K562 (cell line): ENCODE results near the gene TCF12. TPM values are rescaled to one million over a fixed set of nuclear protein-coding genes. Genes with fewer than 3 reads are reported as not detected.
A peak's percentile ranks its signal among the peaks of the same experiment; 100 is the strongest.

Source experiments
- ATAC-seq: fragments of 200-7000 bp; cut with Tn5 transposase; 3 replicates; pipeline ENCODE4 v1.9.1; 2020; ENCODE audit warnings: moderate library complexity
- BruUV-seq: library from RNA; stranded (reverse); fragments of 400-500 nt; replicated peaks from 2 replicates; lab custom pipeline; 2021; lab: Mats Ljungman, UMichigan
- CTCF ChIA-PET: fragments of 300-600 bp; formaldehyde crosslinking; extraction: SDS; loops from one replicate; lab custom pipeline; 2021; ENCODE audit warnings: low intra/inter-chr PET ratio; lab: Yijun Ruan, JAX
- POLR2A ChIA-PET: fragments of 300-600, 350-650 bp; sonication (Branson Sonifier 250); formaldehyde crosslinking; extraction: SDS; loops from one replicate; lab custom pipeline; 2021; ENCODE audit warnings: antibody characterized with exemption, inconsistent platforms; lab: Yijun Ruan, JAX
- DNase-seq, 4 experiments: peaks; one replicate each; pipeline versions ENCODE4 v3.0.0 to v3.0.0-alpha.2; 2011 to 2018; ENCODE audit warnings: low spot score in 3 of 4, mixed read lengths in 3 of 4; ENCODE audit errors: extremely low read depth in 1 of 4
- FAIRE-seq: peaks from 2 replicates; lab custom pipeline; 2011; peaks lifted over from hg19 to GRCh38; lab: Jason Lieb, UNC
- H2AFZ ChIP-seq: 2 replicates; pipeline ENCODE4 v1.6.0; 2011; ENCODE audit warnings: low read depth, low read length, control low read depth, inconsistent platforms
- H3K27ac ChIP-seq: fragments of 200-600 bp; 3 replicates; pipeline ENCODE4 v1.8.0; 2011; ENCODE audit warnings: low read depth, mild to moderate bottlenecking, control low read depth, inconsistent platforms, low read length, moderate library complexity, mixed read lengths; ENCODE audit errors: extremely low read depth
- H3K27me3 ChIP-seq, 2 experiments: fragments of 300-600 bp in 1 of 2; 2 replicates in 1 of 2; 3 replicates in 1 of 2; pipeline versions ENCODE4 v1.6.0 to v1.8.0; 2011; ENCODE audit warnings: inconsistent platforms in 2 of 2, low read length in 2 of 2, mild to moderate bottlenecking in 1 of 2, mixed read lengths in 1 of 2, moderate library complexity in 1 of 2; ENCODE audit not compliant: control insufficient read depth in 2 of 2, insufficient read depth in 2 of 2
- H3K36me3 ChIP-seq: fragments of 300-600 bp; 3 replicates; pipeline ENCODE4 v1.8.0; 2011; ENCODE audit warnings: mild to moderate bottlenecking, low read length, inconsistent platforms; ENCODE audit not compliant: control insufficient read depth, insufficient read depth
- H3K4me1 ChIP-seq, 2 experiments: fragments of 200-600 bp in 1 of 2; replicated peaks in 1 of 2; 2 replicates in 1 of 2; 3 replicates in 1 of 2; pipeline versions ENCODE4 v1.5.1 to v1.8.0; 2011; ENCODE audit warnings: inconsistent platforms in 2 of 2, low read length in 2 of 2, mild to moderate bottlenecking in 1 of 2, mixed read lengths in 1 of 2, moderate library complexity in 1 of 2; ENCODE audit not compliant: control insufficient read depth in 2 of 2, insufficient read depth in 2 of 2
- H3K4me2 ChIP-seq: 2 replicates; pipeline ENCODE4 v1.6.1; 2011; ENCODE audit warnings: low read length, control low read depth, inconsistent platforms, mixed read lengths; ENCODE audit not compliant: insufficient read depth
- H3K4me3 ChIP-seq: fragments of 200-600 bp; sonication (generic), shearing (Covaris generic); 2 replicates; pipeline ENCODE4 v1.5.1; 2016; ENCODE audit warnings: control low read depth, inconsistent platforms
- H3K79me2 ChIP-seq: fragments of 200-600 bp; 3 replicates; pipeline ENCODE4 v1.8.0; 2011; ENCODE audit warnings: low read length, inconsistent platforms; ENCODE audit not compliant: control insufficient read depth, insufficient read depth
- H3K9ac ChIP-seq, 2 experiments: 2 replicates each; pipeline versions ENCODE4 v1.6.0 to v1.6.1; 2011; ENCODE audit warnings: low read depth in 2 of 2, low read length in 2 of 2, control low read depth in 1 of 2, inconsistent platforms in 1 of 2, mild to moderate bottlenecking in 1 of 2, mixed read lengths in 1 of 2; ENCODE audit not compliant: insufficient read depth in 1 of 2
- H3K9me1 ChIP-seq: one replicate; pipeline ENCODE4 v1.6.0; 2011; ENCODE audit warnings: inconsistent platforms, mild to moderate bottlenecking, low read length, moderate library complexity; ENCODE audit not compliant: control insufficient read depth, insufficient read depth
- H3K9me3 ChIP-seq: replicated peaks from 2 replicates; pipeline ENCODE4 v1.5.1; 2011; ENCODE audit warnings: low read depth, low read length, inconsistent platforms; ENCODE audit not compliant: control insufficient read depth, insufficient read depth
- H4K20me1 ChIP-seq: replicated peaks from 2 replicates; pipeline ENCODE4 v1.6.1; 2011; ENCODE audit warnings: low read length, inconsistent platforms, mixed read lengths; ENCODE audit not compliant: control insufficient read depth, insufficient read depth
- ATF4 ChIP-seq: fragments of 450-650 bp; formaldehyde crosslinking; IDR thresholded peaks from 2 replicates; pipeline ENCODE4 v1.4.0; 2022; ENCODE audit warnings: mild to moderate bottlenecking, moderate library complexity
- ERF ChIP-seq: fragments of 450-650 bp; formaldehyde crosslinking; IDR thresholded peaks from 2 replicates; pipeline ENCODE4 v1.4.0; 2020; ENCODE audit warnings: mild to moderate bottlenecking, mixed read lengths
- ETV5 ChIP-seq: sonication (generic); formaldehyde crosslinking; IDR thresholded peaks from 2 replicates; pipeline ENCODE4 v1.4.0; 2020; ENCODE audit warnings: low read depth, mild to moderate bottlenecking, missing genetic modification reagents
- EZH2 ChIP-seq: IDR thresholded peaks from 2 replicates; pipeline ENCODE4 v1.6.1; 2012; ENCODE audit warnings: low read depth, mild to moderate bottlenecking, inconsistent platforms, low read length, borderline replicate concordance
- JUNB ChIP-seq: fragments of 450-650 bp; formaldehyde crosslinking; conservative IDR thresholded peaks from 2 replicates; pipeline ENCODE4 v1.4.0; 2020; ENCODE audit warnings: mild to moderate bottlenecking
- MEF2D ChIP-seq: conservative IDR thresholded peaks from 2 replicates; pipeline ENCODE4 v1.6.1; 2016; ENCODE audit warnings: low read depth, missing genetic modification characterization, missing compliant biosample characterization
- MEIS2 ChIP-seq: fragments of 450-650 bp; IDR thresholded peaks from 2 replicates; pipeline ENCODE4 v1.6.1; 2014; ENCODE audit warnings: mild to moderate bottlenecking; ENCODE audit not compliant: partially characterized antibody
- NR2C2 ChIP-seq, 2 experiments: fragments of 200-800 bp in 1 of 2; sonication (Bioruptor generic) in 1 of 2; sonication (generic) in 1 of 2; formaldehyde crosslinking in 1 of 2; IDR thresholded peaks; 2 replicates each; pipeline versions ENCODE4 v1.6.1 to v1.8.0; 2016 to 2022; ENCODE audit warnings: mild to moderate bottlenecking in 1 of 2, missing compliant biosample characterization in 1 of 2, missing genetic modification characterization in 1 of 2, missing genetic modification reagents in 1 of 2
- NRF1 ChIP-seq, 2 experiments: fragments of 450-650 bp; IDR thresholded peaks in 1 of 2; conservative IDR thresholded peaks in 1 of 2; 2 replicates each; pipeline ENCODE4 v1.6.1; 2014; ENCODE audit warnings: mild to moderate bottlenecking in 2 of 2
- SAFB2 ChIP-seq: fragments of 200-400 bp; formaldehyde crosslinking; IDR thresholded peaks from 2 replicates; pipeline ENCODE4 v1.6.1; 2018; ENCODE audit warnings: borderline replicate concordance, low read length, low read depth, moderate library complexity; ENCODE audit not compliant: severe bottlenecking
- TAF15 ChIP-seq: fragments of 200-400 bp; formaldehyde crosslinking; IDR thresholded peaks from 2 replicates; pipeline ENCODE4 v1.6.1; 2017; ENCODE audit warnings: mild to moderate bottlenecking, low read depth, low read length, moderate library complexity
- TCFL5 ChIP-seq: fragments of 250-450 bp; sonication (Bioruptor Pico); conservative IDR thresholded peaks from 2 replicates; pipeline ENCODE4 v1.6.1; 2021; ENCODE audit warnings: mild to moderate bottlenecking, moderate library complexity, matching md5 sums
- THRB ChIP-seq: fragments of 450-650 bp; formaldehyde crosslinking; conservative IDR thresholded peaks from 2 replicates; pipeline ENCODE4 v1.4.0; 2022; ENCODE audit warnings: mild to moderate bottlenecking, missing genetic modification characterization
- ZKSCAN3 ChIP-seq: fragments of 250-450 bp; sonication (Bioruptor Pico); IDR thresholded peaks from 2 replicates; pipeline ENCODE4 v1.4.0; 2020
- ZNF274 ChIP-seq: IDR thresholded peaks from 2 replicates; pipeline ENCODE4 v1.6.1; 2011; ENCODE audit warnings: low read depth, mild to moderate bottlenecking, low read length, moderate library complexity, borderline replicate concordance
- ZNF311 ChIP-seq: fragments of 250-450 bp; sonication (Bioruptor Pico); IDR thresholded peaks from 2 replicates; pipeline ENCODE4 v1.4.0; 2020; ENCODE audit warnings: mild to moderate bottlenecking, moderate library complexity
- ZNF395 ChIP-seq: fragments of 200-800 bp; sonication (Bioruptor generic); IDR thresholded peaks from 2 replicates; pipeline ENCODE4 v1.6.1; 2017; ENCODE audit warnings: missing genetic modification characterization, missing compliant biosample characterization
- ZNF551 ChIP-seq: fragments of 250-450 bp; sonication (Bioruptor Pico); IDR thresholded peaks from 2 replicates; pipeline ENCODE4 v1.5.0; 2021; ENCODE audit warnings: mild to moderate bottlenecking, moderate library complexity
- WGBS: fragments of 100-300 bp; shearing (Covaris generic); methylation state at CpG from one replicate; pipeline ENCODE4 v1.1.6; 2016; ENCODE audit warnings: low coverage, mixed read lengths; ENCODE audit not compliant: insufficient coverage; ENCODE audit errors: missing lambda C conversion rate; 5-methylcytosine and 5-hydroxymethylcytosine counted together
- in situ Hi-C: fragments of 300-500 bp; cut with MboI; formaldehyde crosslinking; loops from 4 replicates; pipeline ENCODE4 v1.15.0; 2018; ENCODE audit warnings: inconsistent platforms, mixed read lengths
- intact Hi-C: fragments of 100-400 bp; cut with micrococcal nuclease; formaldehyde crosslinking; loops from 2 replicates; pipeline ENCODE4 v1.14.2; 2022
- polyA plus RNA-seq, 8 experiments: library from polyadenylated mRNA; depleted of rRNA in 4 of 8; stranded (reverse) in 5 of 8; unstranded in 3 of 8; fragments of >200 nt; fragmentation: Nextera tagmentation in 2 of 8; fragmentation: Illumina TruSeq in 1 of 8; extraction: Ambion mirVana in 2 of 8; extraction: Trizol in 1 of 8; gene quantifications; 2 replicates each; pipeline versions ENCODE4 v1.2.1 to v1.2.3, GENCODE V29; 2011 to 2014; ENCODE audit warnings: inconsistent platforms in 1 of 8, missing spikeins in 1 of 8
- total RNA-seq, 7 experiments: library from RNA; depleted of rRNA in 6 of 7; stranded (reverse); fragments of >200 nt in 6 of 7; fragmentation: Illumina TruSeq in 2 of 7; extraction: Trizol in 2 of 7; gene quantifications; 2 replicates each; pipeline versions ENCODE4 v1.2.1 to v1.2.3, GENCODE V29; 2011 to 2021; ENCODE audit warnings: low replicate concordance in 1 of 7

TCF12 gene
- total and polyA plus RNA-seq, 9 of the 15 experiments (the other 6 are each of a cell fraction or from before 2014, with no cell fraction given) = 10.5 to 132 (median 52.9) TPM

GRCh38 chr15:57329582-57330367 lies 411.3 kb downstream of the TCF12 start:
- DNase-seq (peak; percentile 38 to 54 (median 46)), FAIRE-seq (peak; percentile 26), ATAC-seq (peak; percentile 62)
- POLR2A ChIA-PET = interaction anchor here (0.6 to 1.3 kb wide), 3 partner anchors 11 to 197 kb away, joined by 3 to 4 read pairs (median 3); no protein-coding TSS in a partner anchor
- Histone ChIP-seq H3K9ac (peak overlapping the region in 1 of 2 experiments; percentile 40; a peak in 1 of 4 replicates), H3K27ac (no peak overlapping the region), H3K27me3 (no peaks in the 10 kb centered on the region), H3K4me3 (no peak overlapping the region), H3K36me3 (no peaks in the 10 kb centered on the region), H3K4me2 (peak overlapping the region; percentile 13; the same call in 1 of the 2 replicates), H3K79me2 (no peaks in the 10 kb centered on the region), H2AFZ (peak overlapping the region; percentile 73), H3K9me1 (no peaks in the 10 kb centered on the region), H3K9me3 (no peaks in the 10 kb centered on the region), H4K20me1 (no peaks in the 10 kb centered on the region), H3K4me1 (peaks cover 48 to 55% of the 10 kb centered on the region in 2 experiments)
- in situ Hi-C loops (no loop called here), intact Hi-C loops (no loop called here)
- CTCF ChIA-PET = no interaction called here
- 24% methylated on average over 12 of the region's 13 CpGs for WGBS
- no TSS peak for BruUV-seq
- peak; percentile 70; the same call in 1 of the 2 replicates for TF ChIP-seq ETV5 (CRISPR knock-in tag)
- no peak for TF ChIP-seq NR2C2 (CRISPR knock-in tag; IDR thresholded peaks at IDR 0.05)
- peak; percentile 13; the same call in 1 of the 2 replicates for TF ChIP-seq NR2C2 (tag; IDR thresholded peaks at IDR 0.05)
- TF ChIP-seq MEIS2 = peak; percentile 62
- TF ChIP-seq JUNB (CRISPR knock-in tag) = no peak
- no peak for TF ChIP-seq EZH2
- no peak for TF ChIP-seq ZKSCAN3 (CRISPR knock-in tag)
- TF ChIP-seq ZNF311 (CRISPR knock-in tag) = no peak
- peak; percentile 62; the same call in 1 of the 2 replicates for TF ChIP-seq ZNF395
- TF ChIP-seq MEF2D (tag) = 0 out of 2 replicates have a peak, but pooled peaks have one; percentile 10
- TF ChIP-seq TAF15 = no peak
- TF ChIP-seq ATF4 = no peak
- TF ChIP-seq TCFL5 (CRISPR knock-in tag) = no peak
- no peak for TF ChIP-seq THRB (CRISPR knock-in tag)
- TF ChIP-seq ZNF551 (CRISPR knock-in tag) = no peak
- TF ChIP-seq NRF1 (conservative IDR thresholded peaks at IDR 0.05 in 1 of 2, IDR thresholded peaks at IDR 0.05 in 1 of 2) = 0 out of 4 replicates have a peak, but pooled peaks of 1 of the 2 experiments have one; percentile 12
- no peak for TF ChIP-seq ERF (CRISPR knock-in tag)
- no peak for TF ChIP-seq SAFB2
- TF ChIP-seq ZNF274 = no peak
